ENCODE data around the gene CELF4.

CELF4 gene

GRCh38 chr18:37565101-37565976 is at the start of gene CELF4:
Gene CELF4 (minus strand): TSS chr18:37565798.
- DNase-seq = peak in 1 of 2 experiments; percentile 59

GRCh38 chr18:37613253-37613565 is 47.6 kb upstream of the CELF4 start:
- no peak for DNase-seq

- DNase-seq = no peak
These were observed 47.1 kb upstream of the CELF4 start for GRCh38 chr18:37612524-37613252.

- no peak for DNase-seq
These were observed 46.1 kb upstream of the CELF4 start for GRCh38 chr18:37611614-37612279.

GRCh38 chr18:37608876-37609275 is 43.3 kb upstream of the CELF4 start:
- DNase-seq = no peak

GRCh38 chr18:37607281-37607680 is 41.7 kb upstream of the CELF4 start:
- DNase-seq = no peak

- DNase-seq = no peak
These were observed 38.4 kb upstream of the CELF4 start for GRCh38 chr18:37604032-37604431.

GRCh38 chr18:37598966-37599896 is 33.6 kb upstream of the CELF4 start:
- no peak for DNase-seq

GRCh38 chr18:37598396-37598795 is 32.8 kb upstream of the CELF4 start:
- no peak for DNase-seq

- no peak for DNase-seq
These were observed 24.7 kb upstream of the CELF4 start for GRCh38 chr18:37590346-37590745.

GRCh38 chr18:37588289-37588688 is 22.7 kb upstream of the CELF4 start:
- no peak for DNase-seq

- DNase-seq = no peak
These were observed 21.1 kb upstream of the CELF4 start for GRCh38 chr18:37586656-37587225.

GRCh38 chr18:37584952-37585695 is 19.5 kb upstream of the CELF4 start:
- DNase-seq = no peak

GRCh38 chr18:37584217-37584616 is 18.6 kb upstream of the CELF4 start:
- no peak for DNase-seq

- no peak for DNase-seq
These were observed 16.7 kb upstream of the CELF4 start for GRCh38 chr18:37582261-37582660.

- peak in 1 of 2 experiments; percentile 59 for DNase-seq
These were observed 13.4 kb upstream of the CELF4 start for GRCh38 chr18:37578886-37579513.

GRCh38 chr18:37578182-37578678 is 12.6 kb upstream of the CELF4 start:
- no peak for DNase-seq

- no peak for DNase-seq
These were observed 11.5 kb upstream of the CELF4 start for GRCh38 chr18:37577051-37577611.

GRCh38 chr18:37575646-37576045 is 10.0 kb upstream of the CELF4 start:
- DNase-seq = no peak

- DNase-seq = no peak
These were observed 8.5 kb upstream of the CELF4 start for GRCh38 chr18:37574113-37574512.

Measured in cerebellar nuclear complex (tissue), 1 donor.